Mesodermal cell (in vitro differentiated cells): ENCODE measurements around the gene SLCO3A1.

ENCODE experiments used
- H3K27ac ChIP-seq: 2 replicates; pipeline ENCODE4 v1.7.0; 2013; ENCODE audit warnings: mild to moderate bottlenecking, low read depth, low read length, moderate library complexity; ENCODE audit not compliant: severe bottlenecking
- H3K36me3 ChIP-seq: 2 replicates; pipeline ENCODE4 v1.7.1; 2013; ENCODE audit warnings: mild to moderate bottlenecking, low read length, moderate library complexity; ENCODE audit not compliant: control insufficient read depth, insufficient read depth
- H3K4me1 ChIP-seq: one replicate; pipeline ENCODE4 v1.7.1; 2013; ENCODE audit warnings: mild to moderate bottlenecking, low read length; ENCODE audit not compliant: insufficient read depth, control insufficient read depth, poor library complexity, severe bottlenecking
- H3K4me3 ChIP-seq: 2 replicates; pipeline ENCODE4 v1.7.0; 2013; ENCODE audit warnings: low read length, control low read depth, mild to moderate bottlenecking; ENCODE audit not compliant: insufficient read depth, poor library complexity, severe bottlenecking; ENCODE audit errors: extremely low read depth
- H3K9me3 ChIP-seq: 2 replicates; pipeline ENCODE4 v1.7.1; 2013; ENCODE audit warnings: mild to moderate bottlenecking, low read length, moderate library complexity; ENCODE audit not compliant: control insufficient read depth
- WGBS, 2 experiments: methylation state at CpG; one replicate each; pipeline ENCODE4 v1.1.5; 2013; ENCODE audit warnings: missing lambda C conversion rate in 2 of 2; ENCODE audit not compliant: insufficient coverage in 2 of 2; 5-methylcytosine and 5-hydroxymethylcytosine counted together

The SLCO3A1 gene

GRCh38 chr15:92029767-92030166, 176.3 kb downstream of the SLCO3A1 start:
- no peak overlapping the region for H3K27ac ChIP-seq
- no peaks in the 10 kb centered on the region for H3K4me1 ChIP-seq
- WGBS, 2 experiments: 96 to 98% methylated on average over 9 to 10 of the region's 10 CpGs
- H3K9me3 ChIP-seq: no peaks in the 10 kb centered on the region
- H3K36me3 ChIP-seq: no peaks in the 10 kb centered on the region
- H3K4me3 ChIP-seq: no peak overlapping the region

DNA sequence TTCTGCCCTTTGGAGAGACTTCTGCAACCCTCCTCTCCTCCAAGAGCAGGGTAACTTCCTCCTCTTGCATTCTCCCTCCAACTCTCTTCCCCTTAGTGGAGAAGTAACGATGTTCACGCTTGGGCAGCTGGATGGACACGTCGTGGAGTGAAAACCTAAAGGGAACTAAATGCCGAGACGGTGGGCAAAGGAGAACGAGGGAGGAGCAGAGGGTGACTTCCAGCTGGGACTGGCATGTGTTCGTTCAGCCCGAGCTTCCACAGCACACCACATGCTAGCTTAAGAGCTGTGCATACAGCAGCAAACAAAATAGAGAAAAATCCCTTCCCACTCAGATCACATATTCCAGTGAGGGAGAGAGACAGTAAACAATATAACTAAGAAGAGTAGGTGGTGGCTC, 179.8 kb downstream of the SLCO3A1 start:
- H3K4me3 ChIP-seq: no peak overlapping the region
- H3K27ac ChIP-seq: no peak overlapping the region
- no peaks in the 10 kb centered on the region for H3K9me3 ChIP-seq
- no peaks in the 10 kb centered on the region for H3K4me1 ChIP-seq
- WGBS, 2 experiments: 58 to 60% methylated on average over 3 to 7 of the region's 9 CpGs
- H3K36me3 ChIP-seq: no peaks in the 10 kb centered on the region

- no peak overlapping the region for H3K27ac ChIP-seq
- no peaks in the 10 kb centered on the region for H3K36me3 ChIP-seq
- 82 to 89% methylated on average over 7 to 8 of the region's 8 CpGs for WGBS, 2 experiments
- no peak overlapping the region for H3K4me3 ChIP-seq
- no peaks in the 10 kb centered on the region for H3K9me3 ChIP-seq
- no peaks in the 10 kb centered on the region for H3K4me1 ChIP-seq
Observed at GRCh38 chr15:92033723-92034122, 180.2 kb downstream of the SLCO3A1 start.

DNA sequence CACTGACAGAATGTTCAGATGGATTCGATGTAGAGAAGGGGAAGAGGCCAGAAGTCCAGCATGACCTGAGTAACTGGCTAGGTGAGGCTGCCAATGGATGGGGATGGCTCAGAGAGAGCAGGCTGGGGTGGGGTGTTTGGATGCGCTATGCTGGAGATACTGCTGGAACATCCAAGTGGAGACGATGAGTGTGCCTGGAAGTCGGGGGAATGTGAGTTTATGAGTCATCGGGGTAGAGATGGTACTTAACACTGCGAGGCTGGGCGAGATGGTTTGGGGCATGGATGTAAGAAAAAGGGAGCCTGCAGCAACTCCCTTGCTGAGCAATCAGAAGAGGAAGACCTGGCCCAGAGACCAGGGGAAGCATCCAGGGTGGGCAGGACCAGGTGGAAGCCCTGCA, 180.7 kb downstream of the SLCO3A1 start:
- Histone ChIP-seq H3K4me1 (no peaks in the 10 kb centered on the region), H3K27ac (no peak overlapping the region), H3K9me3 (no peaks in the 10 kb centered on the region), H3K4me3 (no peak overlapping the region), H3K36me3 (no peaks in the 10 kb centered on the region)
- 90 to 92% methylated on average over 7 of the region's 7 CpGs for WGBS, 2 experiments

DNA sequence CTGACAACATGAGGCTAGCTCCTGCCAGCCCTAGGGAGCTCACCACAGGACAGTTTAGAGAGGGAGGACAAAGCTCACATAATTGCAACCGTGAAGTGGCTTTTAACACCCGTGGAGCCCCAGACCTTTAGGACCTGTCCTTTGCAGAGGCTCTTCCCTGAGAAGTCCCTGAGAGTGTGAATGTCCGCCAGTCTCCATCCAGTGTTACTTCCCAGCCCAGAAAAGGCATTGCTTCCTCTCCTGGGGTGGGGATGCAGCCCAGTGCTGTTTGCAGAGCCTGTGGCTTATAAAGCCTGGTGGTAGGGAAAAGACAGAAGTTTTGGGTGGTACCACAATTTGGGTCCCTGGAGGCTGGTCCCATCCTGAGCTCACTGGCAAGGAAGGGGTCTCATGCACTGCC, 182.0 kb downstream of the SLCO3A1 start:
- Histone ChIP-seq H3K9me3 (no peaks in the 10 kb centered on the region), H3K4me1 (no peaks in the 10 kb centered on the region), H3K4me3 (no peak overlapping the region), H3K27ac (no peak overlapping the region), H3K36me3 (no peaks in the 10 kb centered on the region)
- 65 to 71% methylated on average over 2 of the region's 3 CpGs for WGBS, 2 experiments

DNA sequence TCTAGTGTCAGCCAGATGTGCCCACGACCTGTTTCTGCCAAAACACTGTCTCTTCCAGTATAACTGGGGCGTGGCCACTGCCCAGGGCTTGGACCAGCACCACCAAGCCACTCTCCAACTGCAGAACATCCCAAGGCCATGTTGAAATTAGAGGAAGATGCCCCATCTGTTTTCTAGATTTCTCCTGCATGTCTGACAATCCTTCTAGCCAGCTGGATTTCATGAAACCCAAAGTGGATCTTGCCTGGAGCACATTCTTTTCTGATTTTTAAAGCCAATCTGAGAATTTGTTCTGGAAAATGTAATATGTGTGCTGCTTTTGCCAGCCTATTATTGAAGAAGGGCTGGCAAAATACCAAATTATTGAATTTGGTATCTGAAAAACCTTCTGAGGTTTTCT, 182.5 kb downstream of the SLCO3A1 start:
- no peaks in the 10 kb centered on the region for H3K4me1 ChIP-seq
- 75 to 86% methylated on average over 1 to 2 of the region's 2 CpGs for WGBS, 2 experiments
- H3K36me3 ChIP-seq: no peaks in the 10 kb centered on the region
- H3K9me3 ChIP-seq: no peaks in the 10 kb centered on the region
- no peak overlapping the region for H3K27ac ChIP-seq
- H3K4me3 ChIP-seq: no peak overlapping the region

- no peak overlapping the region for H3K27ac ChIP-seq
- H3K4me3 ChIP-seq: no peak overlapping the region
- H3K4me1 ChIP-seq: no peaks in the 10 kb centered on the region
- H3K36me3 ChIP-seq: no peaks in the 10 kb centered on the region
- H3K9me3 ChIP-seq: no peaks in the 10 kb centered on the region
- 75 to 91% methylated on average over 1 of the region's 1 CpG for WGBS, 2 experiments
Observed at GRCh38 chr15:92037491-92037890, 184.0 kb downstream of the SLCO3A1 start.

DNA sequence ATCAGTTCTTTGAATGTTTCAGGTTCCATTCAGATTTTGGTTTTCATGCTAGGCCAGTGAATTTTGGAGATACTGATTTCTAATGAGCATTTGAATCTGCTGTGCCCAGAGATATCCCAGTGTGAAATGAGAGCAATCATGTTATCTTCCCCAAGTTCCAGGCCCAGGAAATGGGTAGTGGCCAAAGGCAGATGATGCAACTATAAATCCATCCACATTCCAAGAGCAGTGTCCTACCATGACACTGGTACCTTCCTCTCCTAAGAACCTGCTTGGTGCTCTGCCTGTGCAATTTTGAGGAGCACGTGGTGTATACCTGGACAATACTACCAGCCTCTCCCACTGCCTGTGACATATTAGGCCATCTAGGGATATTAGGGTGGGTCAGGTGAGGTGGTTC, 186.8 kb downstream of the SLCO3A1 start:
- Histone ChIP-seq H3K27ac (no peak overlapping the region), H3K36me3 (no peaks in the 10 kb centered on the region), H3K4me3 (no peak overlapping the region), H3K9me3 (no peaks in the 10 kb centered on the region), H3K4me1 (peaks cover 5% of the 10 kb centered on the region)
- no CpG with 5 or more reads among the region's 1 CpG for WGBS, 2 experiments

DNA sequence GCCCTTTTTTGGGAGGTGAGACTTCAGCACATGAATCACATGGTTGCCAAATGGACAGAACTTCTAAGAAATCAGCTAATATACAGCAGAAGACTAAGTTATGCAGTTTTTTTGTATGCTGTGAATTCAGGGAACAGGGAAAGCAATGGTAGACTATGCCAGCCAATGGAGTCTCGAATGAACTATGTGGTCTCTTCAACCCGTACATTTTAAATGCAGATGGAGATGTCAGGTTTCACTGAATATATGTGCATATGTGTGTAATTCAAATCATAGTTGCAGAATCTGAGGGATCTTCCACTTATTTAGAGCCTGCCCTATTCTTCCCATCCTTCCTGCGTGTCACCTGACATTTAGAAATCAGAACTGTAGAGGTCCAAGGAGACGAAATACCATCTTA, 187.9 kb downstream of the SLCO3A1 start:
- no peak overlapping the region for H3K27ac ChIP-seq
- peaks cover 5% of the 10 kb centered on the region for H3K4me1 ChIP-seq
- H3K9me3 ChIP-seq: no peaks in the 10 kb centered on the region
- no peak overlapping the region for H3K4me3 ChIP-seq
- WGBS, 2 experiments: 60 to 95% methylated on average over 1 to 2 of the region's 4 CpGs
- no peaks in the 10 kb centered on the region for H3K36me3 ChIP-seq

GRCh38 chr15:92043283-92043682, 189.8 kb downstream of the SLCO3A1 start:
- Histone ChIP-seq H3K36me3 (no peaks in the 10 kb centered on the region), H3K9me3 (no peaks in the 10 kb centered on the region), H3K4me1 (peaks cover 5% of the 10 kb centered on the region), H3K4me3 (no peak overlapping the region), H3K27ac (no peak overlapping the region)
- 95 to 100% methylated on average over 2 to 3 of the region's 3 CpGs for WGBS, 2 experiments

- H3K36me3 ChIP-seq: no peaks in the 10 kb centered on the region
- no peaks in the 10 kb centered on the region for H3K9me3 ChIP-seq
- 80 to 94% methylated on average over 8 to 10 of the region's 10 CpGs for WGBS, 2 experiments
- no peak overlapping the region for H3K4me3 ChIP-seq
- no peak overlapping the region for H3K27ac ChIP-seq
- H3K4me1 ChIP-seq: peaks cover 5% of the 10 kb centered on the region
Observed at GRCh38 chr15:92044203-92044909, 190.8 kb downstream of the SLCO3A1 start.
